Measurements from ENCODE around the gene ADISSP.

The ADISSP gene

GRCh38 chr20:3710703-3711483, 56.7 kb downstream of the ADISSP start:
- no peak for DNase-seq

- DNase-seq = no peak
These were observed 57.5 kb downstream of the ADISSP start for GRCh38 chr20:3710011-3710466.

DNA sequence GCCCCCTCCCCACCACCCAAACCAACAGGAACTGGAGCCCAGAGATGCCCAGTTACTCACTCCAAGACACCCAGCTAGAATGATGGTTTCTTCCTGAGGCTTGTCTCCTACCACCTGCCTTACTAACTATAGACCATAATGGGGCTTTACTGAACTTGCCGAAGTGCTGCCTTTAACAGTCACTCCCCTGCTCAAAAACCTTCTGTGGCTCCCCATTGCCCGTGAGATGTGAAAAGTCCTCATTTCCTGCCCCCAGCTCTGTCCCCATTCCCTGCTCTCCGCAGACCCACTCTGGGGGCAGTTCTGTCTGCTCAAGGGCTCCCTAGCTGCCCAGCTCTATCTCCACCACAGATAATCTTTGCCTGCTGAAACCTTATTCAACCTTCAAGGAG, 60.0 kb downstream of the ADISSP start:
- no peak for DNase-seq

DNA sequence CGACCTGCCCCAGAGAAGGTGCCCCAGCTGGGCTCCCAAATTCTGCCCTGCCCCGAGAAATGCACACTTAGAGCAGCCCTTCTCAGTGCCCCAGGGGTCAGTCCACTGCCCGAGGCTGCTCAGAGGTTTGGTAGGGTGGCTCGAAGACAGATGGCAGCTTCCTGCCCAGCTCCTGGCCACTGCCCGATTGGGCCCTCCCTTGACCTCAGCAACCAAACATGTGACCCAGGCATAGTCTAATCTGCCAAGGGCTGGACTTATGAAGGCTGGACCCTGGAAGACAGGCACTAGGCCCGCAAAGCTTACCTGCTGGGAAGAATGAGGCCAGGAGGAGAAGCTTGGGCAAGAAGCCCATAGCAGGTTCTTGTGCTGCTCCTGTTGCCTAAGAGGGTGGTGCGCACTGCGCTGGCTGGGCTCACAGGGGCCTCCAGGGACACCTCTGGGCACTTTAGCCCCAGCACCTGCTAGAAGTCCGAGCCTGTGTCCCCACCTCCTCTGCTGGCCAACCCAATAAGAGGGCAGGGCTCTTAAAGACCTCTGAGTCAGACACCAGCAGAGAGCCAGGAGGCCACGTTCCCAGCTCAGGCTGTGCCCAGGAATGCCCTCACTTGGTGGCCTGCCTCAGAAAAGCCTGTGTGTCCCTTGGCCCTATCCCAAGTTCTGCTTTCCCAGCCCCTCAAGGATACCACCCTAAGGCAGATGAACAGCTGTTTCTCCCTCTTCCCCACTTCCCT, 60.6 kb downstream of the ADISSP start:
- no peak for DNase-seq

DNA sequence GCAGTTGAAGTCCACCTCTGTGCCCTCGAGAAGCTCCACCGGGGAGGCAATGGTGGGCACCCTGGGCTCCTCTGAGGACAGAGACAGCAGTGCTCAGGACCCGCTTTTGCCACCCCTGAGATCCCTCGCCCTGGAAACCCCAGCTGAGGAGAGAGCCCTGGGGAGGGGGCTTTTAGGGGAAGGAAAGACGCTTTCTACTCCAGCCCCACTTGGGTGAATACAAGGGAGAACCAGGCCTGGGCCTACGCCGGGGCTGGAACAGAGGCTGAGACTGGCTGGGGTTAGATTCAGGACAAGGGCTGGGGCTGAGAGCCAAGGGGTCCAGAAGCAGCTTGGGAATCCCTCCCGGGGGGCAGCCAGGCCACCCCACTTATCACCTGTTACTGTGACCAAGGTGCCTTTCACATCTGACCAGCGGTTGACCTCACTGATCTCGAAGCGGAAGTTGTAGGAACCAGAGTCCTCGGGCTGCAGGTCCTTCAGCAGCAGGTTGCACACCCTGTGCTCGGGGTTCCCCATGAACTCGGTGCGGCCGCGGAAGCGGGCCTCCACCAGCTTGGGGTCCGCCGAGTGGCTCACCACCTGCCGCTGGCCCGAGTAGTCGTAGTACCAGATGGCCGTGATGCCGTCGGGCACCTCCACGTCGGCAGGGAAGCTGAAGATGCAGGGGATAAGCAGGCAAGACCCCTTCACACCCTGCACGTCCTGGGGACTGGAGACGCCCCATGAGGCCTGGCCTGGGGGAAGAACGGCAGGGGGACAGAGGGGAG, 61.4 kb downstream of the ADISSP start:
- DNase-seq = no peak

- DNase-seq = no peak
These were observed 62.0 kb downstream of the ADISSP start for GRCh38 chr20:3705491-3705969.

GRCh38 chr20:3704087-3704486, 63.5 kb downstream of the ADISSP start:
- no peak for DNase-seq

Measured in SHP77 treated with DMSO at 0.1 percent for 48 hours (cell line).